ENCODE results near the gene ZNF827. TPM values are rescaled to one million over a fixed set of nuclear protein-coding genes. Genes with fewer than 3 reads are reported as not detected.

The ZNF827 gene
- total RNA-seq (2014; rRNA removed; shearing (Covaris generic)): 4.8 and 10.6 TPM in 2 replicates

- DNase-seq (ENCODE audit: low spot score): peak; percentile 77
Observed at GRCh38 chr4:145938618-145939440, at the start of gene ZNF827. Gene ZNF827 (minus strand): TSS chr4:145938823. CDS start chr4:145938407, 416 bp downstream.

- no peak for DNase-seq (ENCODE audit: low spot score)
Observed at GRCh38 chr4:145984563-145984962, 45.9 kb upstream of the ZNF827 start.

- DNase-seq (ENCODE audit: low spot score): no peak
Observed at GRCh38 chr4:145982791-145983190, 44.2 kb upstream of the ZNF827 start.

GRCh38 chr4:145979160-145979559, 40.5 kb upstream of the ZNF827 start:
- DNase-seq (ENCODE audit: low spot score): no peak

GRCh38 chr4:145976680-145977079, 38.1 kb upstream of the ZNF827 start:
- no peak for DNase-seq (ENCODE audit: low spot score)

GRCh38 chr4:145960012-145960411, 21.4 kb upstream of the ZNF827 start:
- no peak for DNase-seq (ENCODE audit: low spot score)

GRCh38 chr4:145957302-145957701, 18.7 kb upstream of the ZNF827 start:
- DNase-seq (ENCODE audit: low spot score): no peak

- peak; percentile 72 for DNase-seq (ENCODE audit: low spot score)
Observed at GRCh38 chr4:145956288-145956890, 17.8 kb upstream of the ZNF827 start.

GRCh38 chr4:145954924-145955339, 16.3 kb upstream of the ZNF827 start:
- DNase-seq (ENCODE audit: low spot score): peak; percentile 91

- no peak for DNase-seq (ENCODE audit: low spot score)
Observed at GRCh38 chr4:145951931-145952330, 13.3 kb upstream of the ZNF827 start.

GRCh38 chr4:145945431-145946155, 7.0 kb upstream of the ZNF827 start:
- peak; percentile 19 for DNase-seq (ENCODE audit: low spot score)

- no peak for DNase-seq (ENCODE audit: low spot score)
Observed at GRCh38 chr4:145944886-145945285, 6.3 kb upstream of the ZNF827 start.

GRCh38 chr4:145939856-145940255, 1.2 kb upstream of the ZNF827 start:
- DNase-seq (ENCODE audit: low spot score): peak; percentile 22

- DNase-seq (ENCODE audit: low spot score): peak; percentile 16
Observed at GRCh38 chr4:145939441-145939750, 773 bp upstream of the ZNF827 start.

- peak; percentile 40 for DNase-seq (ENCODE audit: low spot score)
Observed at GRCh38 chr4:145937971-145938611, 532 bp downstream of the ZNF827 start.

GRCh38 chr4:145936997-145937901, 1.4 kb downstream of the ZNF827 start:
- peak; percentile 69 for DNase-seq (ENCODE audit: low spot score)

GRCh38 chr4:145936142-145936996, 2.3 kb downstream of the ZNF827 start:
- DNase-seq (ENCODE audit: low spot score): peak; percentile 87

GRCh38 chr4:145935253-145936141, 3.1 kb downstream of the ZNF827 start:
- DNase-seq (ENCODE audit: low spot score): no peak

Measured in HT-29 (cell line).